Trophoblast cell (in vitro differentiated cells and primary cell): Measurements from ENCODE around the gene REEP1.

Experiments used
- DNase-seq, 2 donors: peaks; one replicate each; pipeline ENCODE4 v3.0.0-alpha.2; 2016
- H2AFZ ChIP-seq: 2 replicates; pipeline ENCODE4 v1.6.1; 2013; ENCODE audit warnings: low read length, moderate library complexity, mild to moderate bottlenecking; ENCODE audit not compliant: insufficient read depth, poor library complexity
- H2AK5ac ChIP-seq: 2 replicates; pipeline ENCODE4 v1.6.1; 2013; ENCODE audit warnings: mild to moderate bottlenecking, low read length
- H2BK120ac ChIP-seq: 2 replicates; pipeline ENCODE4 v1.6.1; 2013; ENCODE audit warnings: low read length, mild to moderate bottlenecking, moderate library complexity; ENCODE audit not compliant: insufficient read depth, poor library complexity
- H2BK12ac ChIP-seq: 2 replicates; pipeline ENCODE4 v1.6.1; 2013; ENCODE audit warnings: mild to moderate bottlenecking, low read length, moderate library complexity
- H2BK5ac ChIP-seq: 2 replicates; pipeline ENCODE4 v1.6.1; 2013; ENCODE audit warnings: low read length, low read depth, moderate library complexity, mild to moderate bottlenecking; ENCODE audit not compliant: poor library complexity
- H3K14ac ChIP-seq: 2 replicates; pipeline ENCODE4 v1.6.1; 2013; ENCODE audit warnings: mild to moderate bottlenecking, low read length
- H3K18ac ChIP-seq: 2 replicates; pipeline ENCODE4 v1.6.1; 2013; ENCODE audit warnings: mild to moderate bottlenecking, low read length
- H3K23ac ChIP-seq: 2 replicates; pipeline ENCODE4 v1.6.1; 2013; ENCODE audit warnings: low read length
- H3K27ac ChIP-seq: 2 replicates; pipeline ENCODE4 v1.5.1; 2013; ENCODE audit warnings: low read depth, mild to moderate bottlenecking, inconsistent platforms, low read length, moderate library complexity
- H3K27me3 ChIP-seq: 2 replicates; pipeline ENCODE4 v1.6.1; 2013; ENCODE audit warnings: inconsistent platforms, mild to moderate bottlenecking, low read length, moderate library complexity; ENCODE audit not compliant: insufficient read depth
- H3K36me3 ChIP-seq, 2 experiments: 1 replicate in 1 of 2; 2 replicates in 1 of 2; pipeline ENCODE4 v1.6.1; 2013; ENCODE audit warnings: low read length in 2 of 2, mild to moderate bottlenecking in 2 of 2, moderate library complexity in 1 of 2; ENCODE audit not compliant: insufficient read depth in 2 of 2, control insufficient read depth in 1 of 2
- H3K4ac ChIP-seq: 2 replicates; pipeline ENCODE4 v1.6.1; 2013; ENCODE audit warnings: low read depth, mild to moderate bottlenecking, low read length, moderate library complexity
- H3K4me1 ChIP-seq, 2 experiments: 1 replicate in 1 of 2; 2 replicates in 1 of 2; pipeline ENCODE4 v1.6.1; 2013; ENCODE audit warnings: low read length in 2 of 2, mild to moderate bottlenecking in 2 of 2, moderate library complexity in 1 of 2; ENCODE audit not compliant: insufficient read depth in 2 of 2, control insufficient read depth in 1 of 2
- H3K4me2 ChIP-seq: 2 replicates; pipeline ENCODE4 v1.6.1; 2013; ENCODE audit warnings: inconsistent platforms, mild to moderate bottlenecking, low read length, moderate library complexity
- H3K4me3 ChIP-seq: 2 replicates; pipeline ENCODE4 v1.5.1; 2013; ENCODE audit warnings: mild to moderate bottlenecking, low read depth, low read length, inconsistent platforms
- H3K79me1 ChIP-seq: one replicate; pipeline ENCODE4 v1.6.1; 2013; ENCODE audit warnings: low read length
- H3K79me2 ChIP-seq: 2 replicates; pipeline ENCODE4 v1.6.1; 2013; ENCODE audit warnings: low read length, mild to moderate bottlenecking; ENCODE audit not compliant: control insufficient read depth, insufficient read depth, poor library complexity
- H3K9ac ChIP-seq: 2 replicates; pipeline ENCODE4 v1.6.1; 2013; ENCODE audit warnings: mild to moderate bottlenecking, low read length
- H3K9me3 ChIP-seq: 2 replicates; pipeline ENCODE4 v1.6.1; 2013; ENCODE audit warnings: low read depth, mild to moderate bottlenecking, control low read depth, inconsistent platforms, low read length; ENCODE audit not compliant: insufficient read depth
- H4K12ac ChIP-seq: 2 replicates; pipeline ENCODE4 v1.6.1; 2013; ENCODE audit warnings: low read depth, mild to moderate bottlenecking, low read length, moderate library complexity
- H4K8ac ChIP-seq: 2 replicates; pipeline ENCODE4 v1.6.1; 2013; ENCODE audit warnings: low read depth, mild to moderate bottlenecking, low read length, moderate library complexity
- H4K91ac ChIP-seq: one replicate; pipeline ENCODE4 v1.6.1; 2013; ENCODE audit warnings: low read depth, mild to moderate bottlenecking, low read length, moderate library complexity
- WGBS: extraction: QIAGEN DNeasy Blood & Tissue Kit; methylation state at CpG from one replicate; pipeline ENCODE4 v1.1.7; 2013; ENCODE audit warnings: missing lambda C conversion rate; ENCODE audit not compliant: insufficient read length, insufficient coverage; ENCODE audit errors: extremely low coverage; 5-methylcytosine and 5-hydroxymethylcytosine counted together

The REEP1 gene

GRCh38 chr2:86260978-86261377 lies 76.4 kb downstream of the REEP1 start:
- H3K4me1 ChIP-seq, result no peaks in the 10 kb centered on the region
- no peaks in the 10 kb centered on the region for H3K79me2 ChIP-seq
- no peak overlapping the region for H3K4ac ChIP-seq
- no peaks in the 10 kb centered on the region for H3K36me3 ChIP-seq
- DNase-seq, result no peak
- H2AK5ac ChIP-seq, result no peak overlapping the region
- no peak overlapping the region for H3K9ac ChIP-seq
- WGBS, result no CpG with 5 or more reads among the region's 2 CpGs
- H4K91ac ChIP-seq, result no peak overlapping the region
- no peak overlapping the region for H2BK12ac ChIP-seq
- no peak overlapping the region for H2AFZ ChIP-seq
- H4K8ac ChIP-seq, result no peak overlapping the region
- no peak overlapping the region for H2BK5ac ChIP-seq
- H3K18ac ChIP-seq, result no peak overlapping the region
- no peak overlapping the region for H3K23ac ChIP-seq
- H3K9me3 ChIP-seq, result no peaks in the 10 kb centered on the region
- H4K12ac ChIP-seq, result no peak overlapping the region
- no peak overlapping the region for H2BK120ac ChIP-seq
- no peaks in the 10 kb centered on the region for H3K79me1 ChIP-seq
- H3K27me3 ChIP-seq, result no peaks in the 10 kb centered on the region
- H3K4me2 ChIP-seq, result no peak overlapping the region
- H3K14ac ChIP-seq, result no peak overlapping the region
- H3K4me3 ChIP-seq, result no peak overlapping the region
- H3K27ac ChIP-seq, result no peak overlapping the region

- Histone ChIP-seq H2BK12ac (no peak overlapping the region), H3K79me1 (no peaks in the 10 kb centered on the region), H2AFZ (no peak overlapping the region), H4K12ac (no peak overlapping the region), H3K23ac (no peak overlapping the region), H4K91ac (no peak overlapping the region), H3K18ac (no peak overlapping the region), H3K27ac (no peak overlapping the region), H2AK5ac (no peak overlapping the region), H3K4me1 (no peaks in the 10 kb centered on the region), H3K9me3 (no peaks in the 10 kb centered on the region), H3K9ac (no peak overlapping the region), H3K4ac (no peak overlapping the region), H4K8ac (no peak overlapping the region), H3K27me3 (no peaks in the 10 kb centered on the region), H3K79me2 (no peaks in the 10 kb centered on the region), H3K36me3 (no peaks in the 10 kb centered on the region), H2BK5ac (no peak overlapping the region), H2BK120ac (no peak overlapping the region), H3K4me3 (no peak overlapping the region), H3K14ac (no peak overlapping the region), H3K4me2 (no peak overlapping the region)
- no CpG with 5 or more reads among the region's 2 CpGs for WGBS
- no peak for DNase-seq
These were observed 79.3 kb downstream of the REEP1 start for GRCh38 chr2:86258106-86258505.

- Histone ChIP-seq H3K4ac (no peak overlapping the region), H4K91ac (no peak overlapping the region), H3K18ac (no peak overlapping the region), H3K79me1 (no peaks in the 10 kb centered on the region), H3K9ac (no peak overlapping the region), H3K79me2 (no peaks in the 10 kb centered on the region), H4K8ac (no peak overlapping the region), H3K4me1 (no peaks in the 10 kb centered on the region), H3K14ac (no peak overlapping the region), H3K36me3 (no peaks in the 10 kb centered on the region), H2BK5ac (no peak overlapping the region), H2BK120ac (no peak overlapping the region), H2BK12ac (no peak overlapping the region), H3K27me3 (no peaks in the 10 kb centered on the region), H2AFZ (no peak overlapping the region), H2AK5ac (no peak overlapping the region), H3K9me3 (no peaks in the 10 kb centered on the region), H4K12ac (no peak overlapping the region), H3K4me2 (no peak overlapping the region), H3K4me3 (no peak overlapping the region), H3K27ac (no peak overlapping the region), H3K23ac (no peak overlapping the region)
- WGBS, result no CpG with 5 or more reads among the region's 3 CpGs
- no peak for DNase-seq
These were observed 80.4 kb downstream of the REEP1 start for GRCh38 chr2:86256982-86257381.

- no peak overlapping the region for H3K23ac ChIP-seq
- WGBS, result no CpG with 5 or more reads among the region's 4 CpGs
- no peak overlapping the region for H3K18ac ChIP-seq
These were observed 81.1 kb downstream of the REEP1 start for GRCh38 chr2:86256300-86256699.

More at GRCh38 chr2:86256300-86256699, 81.1 kb downstream of the REEP1 start:
- H3K79me1 ChIP-seq, result no peaks in the 10 kb centered on the region
- no peak overlapping the region for H3K4me2 ChIP-seq
- no peak overlapping the region for H2BK120ac ChIP-seq
- H2BK5ac ChIP-seq, result no peak overlapping the region
- no peak overlapping the region for H2BK12ac ChIP-seq
- H3K79me2 ChIP-seq, result no peaks in the 10 kb centered on the region
- H3K36me3 ChIP-seq, result no peaks in the 10 kb centered on the region
- no peak for DNase-seq
- H3K4me1 ChIP-seq, result no peaks in the 10 kb centered on the region
- no peak overlapping the region for H3K4me3 ChIP-seq
- H3K9me3 ChIP-seq, result no peaks in the 10 kb centered on the region
- no peak overlapping the region for H3K9ac ChIP-seq
- no peak overlapping the region for H4K8ac ChIP-seq
- no peaks in the 10 kb centered on the region for H3K27me3 ChIP-seq
- no peak overlapping the region for H4K12ac ChIP-seq
- no peak overlapping the region for H4K91ac ChIP-seq
- H2AFZ ChIP-seq, result no peak overlapping the region
- H2AK5ac ChIP-seq, result no peak overlapping the region
- no peak overlapping the region for H3K4ac ChIP-seq
- H3K14ac ChIP-seq, result no peak overlapping the region
- H3K27ac ChIP-seq, result no peak overlapping the region
